NCI-H1105 treated with DMSO at 0.1 percent for 48 hours (cell line): ENCODE measurements around the gene RHOA.

ENCODE experiments used
- DNase-seq: peaks from one replicate; lab custom pipeline; 2025; lab: John Stamatoyannopoulos, UW

Gene RHOA

GRCh38 chr3:49411968-49412631 is at the start of gene RHOA, which contains the start of gene TCTA:
RHOA (minus strand) TSS chr3:49411976; CDS start chr3:49375589, 36,387 bp downstream.
TCTA (plus strand) TSS chr3:49412423; CDS start chr3:49412427, 4 bp downstream.
- peak; percentile 95 for DNase-seq

- no peak for DNase-seq
Measured at GRCh38 chr3:49460956-49461355, 49.2 kb upstream of the RHOA start.

GRCh38 chr3:49460188-49460890 is 48.6 kb upstream of the RHOA start:
- DNase-seq, result no peak

GRCh38 chr3:49456466-49456865 is 44.7 kb upstream of the RHOA start:
- DNase-seq, result no peak

GRCh38 chr3:49454898-49455681 is 43.3 kb upstream of the RHOA start:
- no peak for DNase-seq

GRCh38 chr3:49454458-49454857 is 42.7 kb upstream of the RHOA start:
- DNase-seq, result peak; percentile 14

GRCh38 chr3:49453621-49454020 is 41.8 kb upstream of the RHOA start:
- no peak for DNase-seq

GRCh38 chr3:49445391-49445790 is 33.6 kb upstream of the RHOA start:
- no peak for DNase-seq

- no peak for DNase-seq
Measured at GRCh38 chr3:49434731-49435130, 23.0 kb upstream of the RHOA start.

GRCh38 chr3:49428752-49429080 is 16.9 kb upstream of the RHOA start:
- DNase-seq, result no peak

- DNase-seq, result no peak
Measured at GRCh38 chr3:49427586-49427985, 15.8 kb upstream of the RHOA start.

- no peak for DNase-seq
Measured at GRCh38 chr3:49424816-49425215, 13.0 kb upstream of the RHOA start.

- DNase-seq, result peak; percentile 9
Measured at GRCh38 chr3:49422379-49423248, 10.8 kb upstream of the RHOA start, which contains the start of gene AMT. AMT (minus strand) TSS chr3:49422473; CDS start chr3:49422450, 23 bp downstream.

GRCh38 chr3:49421890-49422378 is 10.2 kb upstream of the RHOA start:
- no peak for DNase-seq

- no peak for DNase-seq
Measured at GRCh38 chr3:49417516-49418120, 5.8 kb upstream of the RHOA start.

- no peak for DNase-seq
Measured at GRCh38 chr3:49416867-49417266, 5.1 kb upstream of the RHOA start.

- DNase-seq, result no peak
Measured at GRCh38 chr3:49415931-49416601, 4.3 kb upstream of the RHOA start.

GRCh38 chr3:49414753-49415152 is 3.0 kb upstream of the RHOA start:
- no peak for DNase-seq

- no peak for DNase-seq
Measured at GRCh38 chr3:49413338-49413734, 1.6 kb upstream of the RHOA start.

GRCh38 chr3:49412632-49413337 is 1.0 kb upstream of the RHOA start:
- no peak for DNase-seq
